Large intestine (tissue), 3 donors: ENCODE data around the gene ZNF423. TPM values are rescaled to one million over a fixed set of nuclear protein-coding genes. Genes with fewer than 3 reads are reported as not detected.

ENCODE experiments used
- DNase-seq, 2 donors: peaks; one replicate each; pipeline versions ENCODE4 v3.0.0 to v3.0.0-alpha.2; 2013
- H3K27ac ChIP-seq: one replicate; pipeline ENCODE4 v1.5.1; 2013; ENCODE audit warnings: low read length
- H3K27me3 ChIP-seq: 2 replicates; pipeline ENCODE4 v1.6.1; 2013; ENCODE audit warnings: low read length; ENCODE audit not compliant: control insufficient read depth, insufficient read depth
- H3K36me3 ChIP-seq: 2 replicates; pipeline ENCODE4 v1.6.1; 2013; ENCODE audit warnings: low read length; ENCODE audit not compliant: control insufficient read depth, insufficient read depth
- H3K4me1 ChIP-seq: one replicate; pipeline ENCODE4 v1.6.1; 2013; ENCODE audit warnings: low read length; ENCODE audit not compliant: control insufficient read depth, insufficient read depth
- H3K4me3 ChIP-seq: one replicate; pipeline ENCODE4 v1.5.1; 2013; ENCODE audit warnings: low read length
- H3K9me3 ChIP-seq: one replicate; pipeline ENCODE4 v1.6.1; 2013; ENCODE audit warnings: mild to moderate bottlenecking, low read depth, low read length, moderate library complexity; ENCODE audit not compliant: control insufficient read depth
- WGBS: methylation state at CpG from one replicate; pipeline ENCODE4 v1.1.5; 2013; ENCODE audit warnings: low lambda C conversion rate; ENCODE audit not compliant: insufficient coverage; 5-methylcytosine and 5-hydroxymethylcytosine counted together
- polyA plus RNA-seq: library from polyadenylated mRNA; unstranded; fragments of 120-200 nt; gene quantifications from one replicate; pipeline ENCODE4 v1.2.1, GENCODE V29; 2013

The ZNF423 gene
- polyA plus RNA-seq, 1 donor: 6.7 TPM

- no peaks in the 10 kb centered on the region for H3K4me1 ChIP-seq
- no peak for DNase-seq
- H3K27me3 ChIP-seq: peaks cover 4% of the 10 kb centered on the region
- H3K36me3 ChIP-seq: no peaks in the 10 kb centered on the region
- no CpG with 5 or more reads among the region's 5 CpGs for WGBS
- no peak overlapping the region for H3K4me3 ChIP-seq
- no peak overlapping the region for H3K27ac ChIP-seq
- H3K9me3 ChIP-seq: no peaks in the 10 kb centered on the region
Observed at GRCh38 chr16:49453983-49454382, 401.9 kb downstream of the ZNF423 start.

- Histone ChIP-seq H3K4me3 (no peak overlapping the region), H3K36me3 (no peaks in the 10 kb centered on the region), H3K4me1 (no peaks in the 10 kb centered on the region), H3K27me3 (peaks cover 4% of the 10 kb centered on the region), H3K27ac (no peak overlapping the region), H3K9me3 (no peaks in the 10 kb centered on the region)
- no CpG with 5 or more reads among the region's 5 CpGs for WGBS
- DNase-seq: no peak
Observed at GRCh38 chr16:49453021-49453420, 402.9 kb downstream of the ZNF423 start.

- no peak overlapping the region for H3K27ac ChIP-seq
- WGBS: 27% methylated on average over 3 of the region's 14 CpGs
- no peak for DNase-seq
Observed at GRCh38 chr16:49452578-49452977, 403.3 kb downstream of the ZNF423 start.

GRCh38 chr16:49452108-49452507, 403.8 kb downstream of the ZNF423 start:
- Histone ChIP-seq H3K27ac (no peak overlapping the region), H3K27me3 (peaks cover 4% of the 10 kb centered on the region), H3K36me3 (no peaks in the 10 kb centered on the region), H3K9me3 (no peaks in the 10 kb centered on the region), H3K4me3 (no peak overlapping the region), H3K4me1 (no peaks in the 10 kb centered on the region)
- WGBS: 20% methylated on average over 1 of the region's 4 CpGs
- no peak for DNase-seq

More at GRCh38 chr16:49452578-49452977, 403.3 kb downstream of the ZNF423 start:
- H3K9me3 ChIP-seq: no peaks in the 10 kb centered on the region
- H3K4me3 ChIP-seq: no peak overlapping the region
- no peaks in the 10 kb centered on the region for H3K36me3 ChIP-seq
- H3K27me3 ChIP-seq: peaks cover 4% of the 10 kb centered on the region
- no peaks in the 10 kb centered on the region for H3K4me1 ChIP-seq

GRCh38 chr16:49446805-49447204, 409.1 kb downstream of the ZNF423 start:
- Histone ChIP-seq H3K27me3 (peaks cover 3% of the 10 kb centered on the region), H3K27ac (no peak overlapping the region), H3K36me3 (no peaks in the 10 kb centered on the region), H3K4me1 (no peaks in the 10 kb centered on the region), H3K9me3 (no peaks in the 10 kb centered on the region), H3K4me3 (no peak overlapping the region)
- WGBS: 92% methylated on average over 1 of the region's 2 CpGs
- DNase-seq: no peak

GRCh38 chr16:49443576-49443975, 412.3 kb downstream of the ZNF423 start:
- no peak overlapping the region for H3K27ac ChIP-seq
- H3K27me3 ChIP-seq: peaks cover 3% of the 10 kb centered on the region
- 50% methylated on average over 1 of the region's 9 CpGs for WGBS
- H3K4me1 ChIP-seq: no peaks in the 10 kb centered on the region
- no peaks in the 10 kb centered on the region for H3K36me3 ChIP-seq
- H3K4me3 ChIP-seq: no peak overlapping the region
- no peaks in the 10 kb centered on the region for H3K9me3 ChIP-seq
- no peak for DNase-seq

- no peak overlapping the region for H3K27ac ChIP-seq
- DNase-seq: no peak
- H3K9me3 ChIP-seq: no peaks in the 10 kb centered on the region
- no peaks in the 10 kb centered on the region for H3K36me3 ChIP-seq
- H3K4me1 ChIP-seq: no peaks in the 10 kb centered on the region
- no peak overlapping the region for H3K4me3 ChIP-seq
- H3K27me3 ChIP-seq: peaks cover 3% of the 10 kb centered on the region
- WGBS: no CpG with 5 or more reads among the region's 5 CpGs
Observed at GRCh38 chr16:49442805-49443204, 413.1 kb downstream of the ZNF423 start.

- Histone ChIP-seq H3K27ac (no peak overlapping the region), H3K36me3 (no peaks in the 10 kb centered on the region), H3K9me3 (no peaks in the 10 kb centered on the region), H3K4me1 (no peaks in the 10 kb centered on the region), H3K4me3 (no peak overlapping the region), H3K27me3 (peaks cover 3% of the 10 kb centered on the region)
- DNase-seq: peak; percentile 43 to 50
- WGBS: no CpG with 5 or more reads among the region's 18 CpGs
Observed at GRCh38 chr16:49441366-49441780, 414.5 kb downstream of the ZNF423 start.

- H3K4me1 ChIP-seq: no peaks in the 10 kb centered on the region
- no peaks in the 10 kb centered on the region for H3K36me3 ChIP-seq
- no peak overlapping the region for H3K27ac ChIP-seq
- WGBS: no CpG with 5 or more reads among the region's 20 CpGs
- H3K27me3 ChIP-seq: peaks cover 3% of the 10 kb centered on the region
- no peaks in the 10 kb centered on the region for H3K9me3 ChIP-seq
- DNase-seq: no peak
- H3K4me3 ChIP-seq: no peak overlapping the region
Observed at GRCh38 chr16:49440156-49441065, 415.5 kb downstream of the ZNF423 start.

- WGBS: no CpG with 5 or more reads among the region's 4 CpGs
- no peak for DNase-seq
- no peak overlapping the region for H3K27ac ChIP-seq
- no peaks in the 10 kb centered on the region for H3K4me1 ChIP-seq
- peaks cover 3% of the 10 kb centered on the region for H3K27me3 ChIP-seq
- H3K9me3 ChIP-seq: no peaks in the 10 kb centered on the region
- no peak overlapping the region for H3K4me3 ChIP-seq
- no peaks in the 10 kb centered on the region for H3K36me3 ChIP-seq
Observed at GRCh38 chr16:49439676-49440075, 416.2 kb downstream of the ZNF423 start.

- no peak overlapping the region for H3K27ac ChIP-seq
- H3K27me3 ChIP-seq: peaks cover 3% of the 10 kb centered on the region
- no peaks in the 10 kb centered on the region for H3K9me3 ChIP-seq
- DNase-seq: no peak
- no peaks in the 10 kb centered on the region for H3K4me1 ChIP-seq
- no peaks in the 10 kb centered on the region for H3K36me3 ChIP-seq
- WGBS: no CpG with 5 or more reads among the region's 7 CpGs
- no peak overlapping the region for H3K4me3 ChIP-seq
Observed at GRCh38 chr16:49439050-49439449, 416.9 kb downstream of the ZNF423 start.
